Uterus (tissue), 2 donors: ENCODE data around the gene LAYN.

Source experiments
- CTCF ChIP-seq, 4 experiments: fragments of 200-600 bp in 2 of 4; fragments of 450-650 bp in 2 of 4; sonication (generic) in 2 of 4; IDR thresholded peaks; one replicate each; pipeline ENCODE4 v1.5.1; 2016 to 2019; ENCODE audit warnings: antibody characterized with exemption in 4 of 4, mild to moderate bottlenecking in 2 of 4, moderate library complexity in 1 of 4
- POLR2A ChIP-seq, 2 donors: fragments of 450-650 bp; IDR thresholded peaks; one replicate each; pipeline ENCODE4 v1.6.1; 2016; ENCODE audit warnings: antibody characterized with exemption in 2 of 2, mild to moderate bottlenecking in 1 of 2, moderate library complexity in 1 of 2

DNA sequence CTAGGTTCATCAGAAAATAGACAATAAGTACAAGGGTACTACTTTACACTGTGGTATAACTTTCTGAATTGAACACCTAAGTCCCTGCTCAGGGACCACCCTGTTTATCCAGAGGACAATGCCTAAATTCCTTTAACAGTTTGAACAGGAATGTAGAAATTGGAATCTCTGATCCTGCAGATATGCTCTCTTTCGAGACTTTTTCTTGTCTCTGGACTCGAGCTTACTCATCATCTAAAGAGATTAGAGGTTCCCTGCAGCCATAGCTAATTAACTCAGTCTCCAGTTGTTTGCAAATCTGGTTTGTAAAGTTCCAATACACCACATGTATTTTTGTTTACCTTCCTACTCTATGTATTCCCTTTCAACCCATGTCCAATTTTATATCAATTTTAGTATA, 24.9 kb upstream of the LAYN start:
- TF ChIP-seq CTCF (IDR thresholded peaks at IDR 0.05) (no peak), POLR2A (IDR thresholded peaks at IDR 0.05) (no peak)
